GM21360 (cell line): Measurements from ENCODE around the gene LRRC49.
"Not testable (repeated sequence)": the region's sequence is repeated elsewhere in the genome, so short reads cannot be mapped to it uniquely, and the experiment has no call there.

ENCODE experiments used
- ATAC-seq: cut with Tn5 transposase; IDR thresholded peaks from one replicate; pipeline ENCODE4 v1.9.1; 2021; ENCODE audit warnings: mild to moderate bottlenecking, moderate library complexity; ENCODE audit not compliant: unreplicated experiment

Gene LRRC49

GRCh38 chr15:70892002-70892911 lies at the start of gene LRRC49, which contains the start of gene THAP10:
TSS of gene LRRC49 (plus strand) at chr15:70892826. CDS start at chr15:70892895, 69 bp downstream.
TSS of gene THAP10 (minus strand) at chr15:70892433. CDS start at chr15:70892272, 161 bp downstream.
- ATAC-seq: peak; percentile 73

- no peak for ATAC-seq
Measured at GRCh38 chr15:70845602-70846360, 46.8 kb upstream of the LRRC49 start.

- ATAC-seq: no peak
Measured at GRCh38 chr15:70851889-70852288, 40.7 kb upstream of the LRRC49 start.

GRCh38 chr15:70852501-70853317 lies 39.9 kb upstream of the LRRC49 start:
- no peak for ATAC-seq

- no peak for ATAC-seq
Measured at GRCh38 chr15:70853318-70853972, 39.2 kb upstream of the LRRC49 start.

GRCh38 chr15:70853973-70854665 lies 38.5 kb upstream of the LRRC49 start, which contains the start of gene LARP6:
TSS of gene LARP6 (minus strand) at chr15:70854157. CDS start at chr15:70854088, 69 bp downstream.
- no peak for ATAC-seq

- no peak for ATAC-seq
Measured at GRCh38 chr15:70854666-70854976, 38.0 kb upstream of the LRRC49 start.

- no peak for ATAC-seq
Measured at GRCh38 chr15:70855764-70856163, 36.9 kb upstream of the LRRC49 start.

GRCh38 chr15:70856177-70856883 lies 36.3 kb upstream of the LRRC49 start:
- ATAC-seq: no peak

- no peak for ATAC-seq
Measured at GRCh38 chr15:70856884-70857561, 35.6 kb upstream of the LRRC49 start.

GRCh38 chr15:70857562-70858285 lies 34.9 kb upstream of the LRRC49 start:
- ATAC-seq: no peak

GRCh38 chr15:70858614-70859321 lies 33.9 kb upstream of the LRRC49 start:
- ATAC-seq: not testable (repeated sequence)

GRCh38 chr15:70859322-70859908 lies 33.2 kb upstream of the LRRC49 start:
- ATAC-seq: no peak

- no peak for ATAC-seq
Measured at GRCh38 chr15:70859998-70860397, 32.6 kb upstream of the LRRC49 start.

- ATAC-seq: no peak
Measured at GRCh38 chr15:70863450-70864218, 29.0 kb upstream of the LRRC49 start.

- ATAC-seq: no peak
Measured at GRCh38 chr15:70866982-70867641, 25.5 kb upstream of the LRRC49 start.
